Chondrocyte (in vitro differentiated cells): ENCODE results near the gene GSTP1. TPM values are rescaled to one million over a fixed set of nuclear protein-coding genes. Genes with fewer than 3 reads are reported as not detected.
"Not testable (repeated sequence)": the region's sequence is repeated elsewhere in the genome, so short reads cannot be mapped to it uniquely, and the experiment has no call there.

Experiments used
- DNase-seq: peaks from one replicate; pipeline ENCODE4 v3.0.0; 2021; ENCODE audit warnings: mixed read lengths, low spot score
- H3K27ac Mint-ChIP-seq: one replicate; pipeline ENCODE4 v1.8.0; 2021; ENCODE audit warnings: mild to moderate bottlenecking, moderate library complexity, mixed read lengths; ENCODE audit not compliant: unreplicated experiment
- H3K27me3 Mint-ChIP-seq: 2 replicates; pipeline ENCODE4 v1.8.0; 2021; ENCODE audit warnings: low read depth, mixed read lengths
- H3K36me3 Mint-ChIP-seq: 2 replicates; pipeline ENCODE4 v1.8.0; 2021; ENCODE audit warnings: low read depth, mixed read lengths
- H3K4me1 Mint-ChIP-seq: 2 replicates; pipeline ENCODE4 v1.8.0; 2021; ENCODE audit warnings: low read depth, mild to moderate bottlenecking, mixed read lengths
- H3K4me3 Mint-ChIP-seq: one replicate; pipeline ENCODE4 v1.8.0; 2021; ENCODE audit warnings: mild to moderate bottlenecking, moderate library complexity, mixed read lengths; ENCODE audit not compliant: unreplicated experiment
- H3K9me3 Mint-ChIP-seq: 2 replicates; pipeline ENCODE4 v1.8.0; 2021; ENCODE audit warnings: low read depth, mixed read lengths
- CTCF ChIP-seq: fragments of 200-600 bp; sonication (generic); IDR thresholded peaks from 2 replicates; pipeline ENCODE4 v1.5.0; 2021; ENCODE audit warnings: antibody characterized with exemption, mild to moderate bottlenecking, moderate library complexity
- total RNA-seq: library from RNA; stranded (reverse); gene quantifications from 3 replicates; pipeline ENCODE4 v1.2.1, GENCODE V29; 2021

GSTP1 gene
- total RNA-seq, 1 donor from 2014 or later = 644 TPM

- no peak for DNase-seq
- no peak for TF ChIP-seq CTCF
- H3K4me1 Mint-ChIP-seq = no peaks in the 10 kb centered on the region
- no peaks in the 10 kb centered on the region for H3K27me3 Mint-ChIP-seq
- H3K36me3 Mint-ChIP-seq = no peaks in the 10 kb centered on the region
- H3K9me3 Mint-ChIP-seq = peaks cover 3% of the 10 kb centered on the region
- H3K27ac Mint-ChIP-seq = no peak overlapping the region
- no peak overlapping the region for H3K4me3 Mint-ChIP-seq
These were observed 9.4 kb downstream of the GSTP1 start for GRCh38 chr11:67592880-67593564.

- TF ChIP-seq CTCF = no peak
- no peaks in the 10 kb centered on the region for H3K36me3 Mint-ChIP-seq
- H3K9me3 Mint-ChIP-seq = peaks cover 3% of the 10 kb centered on the region
- no peaks in the 10 kb centered on the region for H3K4me1 Mint-ChIP-seq
- H3K27me3 Mint-ChIP-seq = no peaks in the 10 kb centered on the region
- no peak overlapping the region for H3K27ac Mint-ChIP-seq
- H3K4me3 Mint-ChIP-seq = no peak overlapping the region
- DNase-seq = no peak
These were observed 9.9 kb downstream of the GSTP1 start for GRCh38 chr11:67593565-67593905.

GRCh38 chr11:67594480-67594879, 10.9 kb downstream of the GSTP1 start:
- no peak overlapping the region for H3K4me3 Mint-ChIP-seq
- H3K27ac Mint-ChIP-seq = no peak overlapping the region
- no peaks in the 10 kb centered on the region for H3K27me3 Mint-ChIP-seq
- no peaks in the 10 kb centered on the region for H3K36me3 Mint-ChIP-seq
- H3K4me1 Mint-ChIP-seq = no peaks in the 10 kb centered on the region
- no peak for TF ChIP-seq CTCF
- DNase-seq = no peak
- H3K9me3 Mint-ChIP-seq = peaks cover 3% of the 10 kb centered on the region

- no peak overlapping the region for H3K27ac Mint-ChIP-seq
- peaks cover 3% of the 10 kb centered on the region for H3K27me3 Mint-ChIP-seq
- H3K4me3 Mint-ChIP-seq = no peak overlapping the region
- no peaks in the 10 kb centered on the region for H3K4me1 Mint-ChIP-seq
- peaks cover 3% of the 10 kb centered on the region for H3K9me3 Mint-ChIP-seq
- no peak for TF ChIP-seq CTCF
- H3K36me3 Mint-ChIP-seq = no peaks in the 10 kb centered on the region
- no peak for DNase-seq
These were observed 13.2 kb downstream of the GSTP1 start for GRCh38 chr11:67596753-67597300.

- not testable (repeated sequence) for H3K27me3 Mint-ChIP-seq, H3K27ac Mint-ChIP-seq, H3K36me3 Mint-ChIP-seq, DNase-seq, H3K4me1 Mint-ChIP-seq, H3K9me3 Mint-ChIP-seq, H3K4me3 Mint-ChIP-seq
These were observed 13.8 kb downstream of the GSTP1 start for GRCh38 chr11:67597458-67597857.

GRCh38 chr11:67597963-67598362, 14.4 kb downstream of the GSTP1 start:
- not testable (repeated sequence) for H3K27me3 Mint-ChIP-seq, H3K4me1 Mint-ChIP-seq, DNase-seq, H3K9me3 Mint-ChIP-seq, H3K4me3 Mint-ChIP-seq, H3K36me3 Mint-ChIP-seq, H3K27ac Mint-ChIP-seq
